ENCODE results near the gene L3MBTL1. TPM values are rescaled to one million over a fixed set of nuclear protein-coding genes. Genes with fewer than 3 reads are reported as not detected.

L3MBTL1 gene
- polyA plus RNA-seq, 1 donor (not counting 4 experiments of a cell fraction or from before 2014, with no cell fraction given), result 5.0 TPM

DNA sequence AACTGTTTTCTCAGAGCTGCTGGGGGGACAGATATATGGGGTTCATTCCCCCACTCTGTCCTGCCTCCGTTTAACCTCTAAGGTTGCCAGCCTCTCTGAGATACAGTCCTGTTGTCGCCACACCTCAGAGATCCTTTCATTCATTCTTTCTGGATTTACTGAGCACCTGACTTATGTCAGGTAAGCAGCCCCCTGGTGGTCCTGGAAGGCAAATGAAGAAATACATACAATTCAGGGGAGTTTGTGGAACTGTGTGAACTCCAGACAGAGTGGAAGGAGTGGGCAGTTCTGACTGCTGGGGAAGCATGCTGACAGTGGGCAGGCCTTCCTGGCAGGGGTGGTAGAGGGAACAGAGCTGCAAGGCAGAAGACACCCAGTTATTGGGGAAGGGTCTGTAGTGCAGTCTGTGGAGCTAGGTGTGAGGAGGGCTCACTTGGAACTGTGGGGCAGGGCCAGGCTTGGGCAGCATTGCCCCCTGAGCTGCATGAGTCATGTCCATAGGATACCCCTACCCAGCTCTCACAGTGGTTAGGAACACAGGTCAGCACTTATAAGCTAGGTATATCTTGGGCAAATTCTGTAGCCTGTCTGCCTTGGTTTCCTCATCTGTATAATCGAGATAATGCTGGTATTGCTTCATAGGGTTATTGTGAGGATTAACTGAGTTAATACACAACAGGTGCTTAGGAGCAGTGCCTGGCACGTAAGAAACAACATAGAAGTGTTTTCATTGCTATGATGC lies 38.5 kb downstream of the L3MBTL1 start:
- H3K4me2 ChIP-seq (ENCODE audit: control insufficient read depth, extremely low read depth, insufficient read depth, low read depth, low read length), result no peak overlapping the region
- no peak overlapping the region for H3K4me3 ChIP-seq (ENCODE audit: control insufficient read depth in 2 of 3, extremely low read depth in 1 of 3, insufficient read depth in 2 of 3, low read depth in 1 of 3, low read length in 3 of 3)
- DNase-seq (ENCODE audit: low read depth, low spot score), result no peak
- H4K20me1 ChIP-seq (ENCODE audit: control insufficient read depth, extremely low read depth, insufficient read depth, low read length), result no peaks in the 10 kb centered on the region
- no peak for FAIRE-seq
- H3K9me3 ChIP-seq (ENCODE audit: control insufficient read depth, low read depth, low read length), result no peaks in the 10 kb centered on the region
- dilution Hi-C loops (cut with MboI; ENCODE audit: extremely low pct_ligation_motif_present, low sequenced_read_pairs), result no loop called here
- no peak overlapping the region for H2AFZ ChIP-seq (ENCODE audit: control insufficient read depth, low read length)
- H3K36me3 ChIP-seq (ENCODE audit: control insufficient read depth in 2 of 2, extremely low read depth in 1 of 2, insufficient read depth in 2 of 2, low read length in 2 of 2), result peaks cover 0 to 4% of the 10 kb centered on the region in 2 experiments
- H3K27me3 ChIP-seq (ENCODE audit: control insufficient read depth, extremely low read depth, insufficient read depth, low read length), result no peaks in the 10 kb centered on the region
- no peak for TF ChIP-seq EZH2 (IDR thresholded peaks at IDR 0.05; ENCODE audit: low read length)
- TF ChIP-seq, protein P1, sequence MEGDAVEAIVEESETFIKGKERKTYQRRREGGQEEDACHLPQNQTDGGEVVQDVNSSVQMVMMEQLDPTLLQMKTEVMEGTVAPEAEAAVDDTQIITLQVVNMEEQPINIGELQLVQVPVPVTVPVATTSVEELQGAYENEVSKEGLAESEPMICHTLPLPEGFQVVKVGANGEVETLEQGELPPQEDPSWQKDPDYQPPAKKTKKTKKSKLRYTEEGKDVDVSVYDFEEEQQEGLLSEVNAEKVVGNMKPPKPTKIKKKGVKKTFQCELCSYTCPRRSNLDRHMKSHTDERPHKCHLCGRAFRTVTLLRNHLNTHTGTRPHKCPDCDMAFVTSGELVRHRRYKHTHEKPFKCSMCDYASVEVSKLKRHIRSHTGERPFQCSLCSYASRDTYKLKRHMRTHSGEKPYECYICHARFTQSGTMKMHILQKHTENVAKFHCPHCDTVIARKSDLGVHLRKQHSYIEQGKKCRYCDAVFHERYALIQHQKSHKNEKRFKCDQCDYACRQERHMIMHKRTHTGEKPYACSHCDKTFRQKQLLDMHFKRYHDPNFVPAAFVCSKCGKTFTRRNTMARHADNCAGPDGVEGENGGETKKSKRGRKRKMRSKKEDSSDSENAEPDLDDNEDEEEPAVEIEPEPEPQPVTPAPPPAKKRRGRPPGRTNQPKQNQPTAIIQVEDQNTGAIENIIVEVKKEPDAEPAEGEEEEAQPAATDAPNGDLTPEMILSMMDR (optimal IDR thresholded peaks at IDR 0.05 in 1 of 3, IDR thresholded peaks at IDR 0.05 in 1 of 3, conservative IDR thresholded peaks at IDR 0.05 in 1 of 3; ENCODE audit: extremely low read depth in 1 of 3, insufficient read depth in 2 of 3, low read length in 3 of 3), result no peak
- no peak overlapping the region for H3K27ac ChIP-seq (ENCODE audit: control insufficient read depth, insufficient read depth, low read length)
- H3K4me1 ChIP-seq (ENCODE audit: control insufficient read depth, extremely low read depth, insufficient read depth, low read length), result no peaks in the 10 kb centered on the region
- no peak overlapping the region for H3K9ac ChIP-seq (ENCODE audit: control insufficient read depth, extremely low read depth, insufficient read depth, low read length)
- H3K9me1 ChIP-seq (ENCODE audit: control insufficient read depth, extremely low read depth, insufficient read depth, low read length), result no peaks in the 10 kb centered on the region
- H3K79me2 ChIP-seq (ENCODE audit: control insufficient read depth, insufficient read depth, low read length), result no peaks in the 10 kb centered on the region

DNA sequence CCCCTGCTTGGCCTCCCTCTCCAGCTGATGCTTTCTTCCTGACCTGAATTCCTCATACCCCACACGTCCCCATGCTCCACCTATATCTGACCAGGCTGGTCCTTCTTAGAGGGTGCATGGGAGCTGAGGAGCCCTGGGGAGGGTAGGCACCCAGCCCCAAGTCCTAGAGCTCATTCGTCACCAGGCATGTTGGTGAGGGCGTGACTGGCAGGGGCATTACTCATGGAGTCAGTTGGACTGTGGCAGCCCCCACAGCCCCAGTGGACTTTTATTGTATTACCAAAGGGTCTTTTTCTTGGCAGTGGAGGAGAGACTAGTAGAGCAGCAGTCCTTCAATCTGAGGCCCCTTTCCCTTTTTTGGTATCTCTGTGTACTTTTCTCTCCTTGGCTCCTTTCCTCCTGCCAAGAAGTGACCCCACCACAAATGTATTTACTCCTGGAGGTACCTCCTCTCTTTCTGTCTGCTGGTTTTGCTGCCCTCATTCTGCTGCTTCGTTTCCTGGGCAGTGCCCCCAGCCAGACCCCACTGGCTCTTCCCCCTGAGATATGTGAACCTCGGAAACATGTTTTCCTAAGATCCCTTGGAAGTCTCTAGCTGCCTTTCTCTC lies 40.9 kb downstream of the L3MBTL1 start:
- no peaks in the 10 kb centered on the region for H3K9me1 ChIP-seq (ENCODE audit: control insufficient read depth, extremely low read depth, insufficient read depth, low read length)
- dilution Hi-C loops (cut with MboI; ENCODE audit: extremely low pct_ligation_motif_present, low sequenced_read_pairs), result no loop called here
- no peak overlapping the region for H3K27ac ChIP-seq (ENCODE audit: control insufficient read depth, insufficient read depth, low read length)
- DNase-seq (ENCODE audit: low read depth, low spot score), result no peak
- H3K4me3 ChIP-seq (ENCODE audit: control insufficient read depth in 2 of 3, extremely low read depth in 1 of 3, insufficient read depth in 2 of 3, low read depth in 1 of 3, low read length in 3 of 3), result no peak overlapping the region
- FAIRE-seq, result no peak
- no peaks in the 10 kb centered on the region for H3K4me1 ChIP-seq (ENCODE audit: control insufficient read depth, extremely low read depth, insufficient read depth, low read length)
- no peaks in the 10 kb centered on the region for H3K9me3 ChIP-seq (ENCODE audit: control insufficient read depth, low read depth, low read length)
- H3K36me3 ChIP-seq (ENCODE audit: control insufficient read depth in 2 of 2, extremely low read depth in 1 of 2, insufficient read depth in 2 of 2, low read length in 2 of 2), result peaks cover 0 to 4% of the 10 kb centered on the region in 2 experiments
- TF ChIP-seq EZH2 (IDR thresholded peaks at IDR 0.05; ENCODE audit: low read length), result no peak
- TF ChIP-seq, protein P1 (optimal IDR thresholded peaks at IDR 0.05 in 1 of 3, IDR thresholded peaks at IDR 0.05 in 1 of 3, conservative IDR thresholded peaks at IDR 0.05 in 1 of 3; ENCODE audit: extremely low read depth in 1 of 3, insufficient read depth in 2 of 3, low read length in 3 of 3), result no peak
- no peak overlapping the region for H2AFZ ChIP-seq (ENCODE audit: control insufficient read depth, low read length)
- H4K20me1 ChIP-seq (ENCODE audit: control insufficient read depth, extremely low read depth, insufficient read depth, low read length), result no peaks in the 10 kb centered on the region
- H3K9ac ChIP-seq (ENCODE audit: control insufficient read depth, extremely low read depth, insufficient read depth, low read length), result no peak overlapping the region
- no peak overlapping the region for H3K4me2 ChIP-seq (ENCODE audit: control insufficient read depth, extremely low read depth, insufficient read depth, low read depth, low read length)
- H3K79me2 ChIP-seq (ENCODE audit: control insufficient read depth, insufficient read depth, low read length), result no peaks in the 10 kb centered on the region
- no peaks in the 10 kb centered on the region for H3K27me3 ChIP-seq (ENCODE audit: control insufficient read depth, extremely low read depth, insufficient read depth, low read length)

Data from keratinocyte (primary cell).